HG02571 (cell line): ENCODE results near the gene SLC43A3.

ENCODE experiments used
- ATAC-seq: cut with Tn5 transposase; IDR thresholded peaks from one replicate; pipeline ENCODE4 v1.9.1; 2021; ENCODE audit warnings: mild to moderate bottlenecking, moderate library complexity; ENCODE audit not compliant: unreplicated experiment

The SLC43A3 gene

DNA sequence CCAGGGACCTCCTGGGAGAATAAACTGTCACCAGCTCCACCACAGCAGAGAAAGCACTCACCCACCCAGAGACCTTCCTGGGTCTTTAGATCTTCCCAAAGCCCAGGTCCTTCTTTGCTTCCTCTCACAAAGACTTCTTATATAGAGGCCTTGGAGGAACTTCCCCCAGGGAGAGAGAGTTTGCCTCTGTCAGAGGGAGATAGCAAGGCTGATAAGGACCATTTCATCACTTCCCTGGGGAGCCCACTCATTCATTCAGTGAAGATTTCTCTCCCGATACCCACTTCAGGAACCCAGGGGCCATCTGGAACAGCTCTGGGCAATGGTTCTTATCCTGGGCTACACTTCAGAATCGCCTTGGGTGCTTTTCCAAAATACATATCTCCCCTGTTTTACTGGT is 36.4 kb downstream of the SLC43A3 start, which contains the start of gene PRG2:
PRG2 (minus strand) TSS at position 116 of the 400 bp plus-strand sequence. CDS start 706 bp downstream, outside the sequence.
- no peak for ATAC-seq

- no peak for ATAC-seq
These were observed 39.5 kb downstream of the SLC43A3 start for GRCh38 chr11:57387289-57388030.

GRCh38 chr11:57386178-57386940 is 40.6 kb downstream of the SLC43A3 start:
- ATAC-seq: no peak

- ATAC-seq: no peak
These were observed 45.9 kb downstream of the SLC43A3 start, which contains the start of gene PRG3 for GRCh38 chr11:57380975-57381374. PRG3 (minus strand) TSS chr11:57381150; CDS start chr11:57380708, 442 bp downstream.

GRCh38 chr11:57379732-57380131 is 47.2 kb downstream of the SLC43A3 start:
- no peak for ATAC-seq

GRCh38 chr11:57378186-57378585 is 48.7 kb downstream of the SLC43A3 start:
- ATAC-seq: no peak

GRCh38 chr11:57377107-57377506 is 49.8 kb downstream of the SLC43A3 start:
- ATAC-seq: no peak

DNA sequence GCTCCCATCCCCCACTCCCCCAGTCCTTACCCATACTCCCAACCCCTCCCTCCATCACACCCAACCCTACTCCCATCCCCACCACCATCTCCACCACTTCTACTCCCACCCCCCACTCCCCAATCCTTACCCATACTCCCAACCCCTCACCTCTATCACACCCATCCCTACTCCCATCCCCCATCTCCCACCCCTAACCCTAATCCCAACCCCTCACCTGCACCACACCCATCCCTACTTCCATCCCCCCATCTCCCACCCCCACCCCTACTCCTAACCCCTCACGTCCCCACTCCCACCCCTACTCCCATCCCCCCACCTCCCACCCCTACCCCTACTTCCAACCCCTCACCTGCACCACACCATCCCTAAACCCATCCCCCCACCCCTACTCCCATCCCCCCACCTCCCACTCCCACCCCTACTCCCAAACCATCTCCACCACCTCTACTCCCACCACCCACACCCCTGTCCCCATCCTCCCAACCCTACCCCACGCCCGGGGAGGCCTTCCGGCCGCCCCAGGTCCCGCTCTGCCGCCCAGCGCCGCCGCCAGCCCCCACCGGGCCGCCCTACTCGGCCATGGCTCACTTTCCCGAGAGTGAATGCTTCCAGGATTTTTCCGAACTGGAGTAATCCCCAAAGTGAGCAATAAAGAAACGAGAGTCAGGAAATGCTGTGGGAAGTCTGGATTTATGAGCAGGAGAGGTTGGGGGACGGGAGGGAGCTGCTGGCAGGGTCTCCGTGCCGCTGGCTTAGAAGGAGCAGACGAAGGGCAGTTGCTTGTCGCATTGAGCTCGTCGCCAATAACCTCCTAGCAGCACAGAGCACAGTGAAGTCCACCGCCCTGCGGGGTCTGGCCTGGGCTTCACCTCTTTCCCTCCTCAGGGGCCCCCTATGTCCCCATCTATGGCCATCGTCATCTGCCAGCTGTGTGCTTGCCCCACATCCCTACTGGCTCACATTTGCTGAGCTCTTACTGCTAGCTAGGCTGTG is 50.5 kb downstream of the SLC43A3 start:
- ATAC-seq: no peak

- ATAC-seq: no peak
These were observed 51.4 kb downstream of the SLC43A3 start for GRCh38 chr11:57375490-57375889.

DNA sequence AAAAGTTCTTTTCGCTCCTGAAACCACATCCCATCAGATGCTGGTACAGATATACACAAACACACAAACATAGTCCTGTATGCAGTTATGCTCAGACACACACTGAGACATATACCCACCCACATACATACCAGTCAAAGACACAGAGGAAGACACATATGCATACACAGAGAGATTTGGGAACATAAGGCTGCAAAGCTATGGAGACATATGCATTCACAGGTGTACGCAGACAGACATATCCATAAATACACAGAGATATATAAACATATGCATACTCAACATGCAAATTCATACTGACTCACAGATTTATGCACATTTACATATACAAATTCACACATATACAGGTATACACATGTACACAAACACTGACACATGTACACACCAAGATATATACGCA is 52.0 kb downstream of the SLC43A3 start:
- no peak for ATAC-seq

- no peak for ATAC-seq
These were observed 53.8 kb downstream of the SLC43A3 start for GRCh38 chr11:57373146-57373545.

DNA sequence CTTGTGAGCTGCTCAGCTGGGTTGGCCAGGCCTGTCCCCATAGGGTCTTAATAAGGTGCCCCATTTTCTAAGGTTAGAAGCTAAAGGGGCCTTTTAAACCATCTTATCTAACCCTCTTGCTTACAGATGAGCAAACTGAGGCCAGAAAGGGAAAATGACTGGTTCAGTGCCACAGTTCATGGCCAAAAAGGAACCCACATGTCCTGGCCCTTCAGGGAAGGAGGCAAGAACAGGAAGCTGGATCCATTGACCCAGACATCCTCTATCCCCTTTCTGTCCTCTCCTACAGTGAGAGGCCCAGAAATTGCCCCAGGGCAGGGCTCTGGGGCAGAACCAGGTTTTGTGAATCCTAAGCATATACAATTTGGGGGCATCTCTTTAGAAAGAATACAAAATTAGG is 56.0 kb downstream of the SLC43A3 start:
- no peak for ATAC-seq

GRCh38 chr11:57370251-57370650 is 56.7 kb downstream of the SLC43A3 start:
- no peak for ATAC-seq

DNA sequence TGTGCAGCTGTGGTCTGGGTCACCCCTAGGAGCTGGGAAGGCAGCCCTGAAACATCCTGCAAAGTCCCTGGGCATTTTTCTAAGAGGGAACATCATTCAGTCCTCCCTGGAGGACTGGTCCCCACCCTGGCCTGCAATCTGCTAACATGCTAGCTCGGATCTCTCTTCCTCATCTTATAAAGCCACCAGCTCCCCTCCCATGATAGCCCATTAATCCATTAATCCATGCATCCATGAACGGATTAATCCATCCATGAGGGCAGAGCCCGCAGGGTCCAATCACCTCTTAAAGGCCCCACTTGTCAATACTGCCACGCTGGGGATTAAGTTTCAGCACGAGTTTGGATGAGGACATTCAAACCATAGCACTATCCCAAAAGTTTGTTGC is 58.1 kb downstream of the SLC43A3 start:
- ATAC-seq: no peak

DNA sequence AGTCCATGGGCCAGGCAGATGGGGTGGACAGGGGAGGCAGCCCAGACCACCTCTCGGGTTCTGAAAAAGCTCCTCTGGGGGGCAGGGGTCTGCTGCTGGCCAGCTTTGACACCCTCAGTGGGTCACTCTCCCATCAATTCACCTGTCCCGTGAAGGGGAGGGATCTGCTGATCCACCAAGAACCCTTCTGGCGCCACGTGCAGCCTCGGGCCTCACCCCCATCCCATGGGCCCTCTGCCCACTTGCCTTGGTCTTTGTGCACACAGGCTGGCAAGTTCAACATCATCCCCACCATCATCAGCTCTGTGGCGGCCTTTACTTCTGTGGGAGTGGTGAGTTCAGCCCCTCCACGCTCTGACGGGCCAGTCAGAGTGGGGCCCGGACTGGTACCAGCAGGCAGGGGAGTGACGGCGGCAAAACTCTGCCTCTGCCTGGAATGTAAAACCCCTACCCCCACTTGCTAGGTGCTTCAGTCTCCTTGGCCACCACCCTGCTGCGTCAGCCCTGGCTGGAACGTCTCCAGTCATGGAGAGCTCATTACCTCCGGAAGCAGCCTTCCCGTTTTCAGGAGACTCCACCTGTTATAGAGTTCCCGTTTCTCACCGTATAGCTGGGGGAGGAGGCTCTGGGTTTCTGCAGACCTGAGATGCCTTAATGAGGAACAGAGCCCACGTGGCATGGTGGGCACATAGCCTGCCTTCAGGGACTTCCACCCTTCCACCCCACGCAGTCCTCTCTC is 58.6 kb downstream of the SLC43A3 start:
- ATAC-seq: no peak

DNA sequence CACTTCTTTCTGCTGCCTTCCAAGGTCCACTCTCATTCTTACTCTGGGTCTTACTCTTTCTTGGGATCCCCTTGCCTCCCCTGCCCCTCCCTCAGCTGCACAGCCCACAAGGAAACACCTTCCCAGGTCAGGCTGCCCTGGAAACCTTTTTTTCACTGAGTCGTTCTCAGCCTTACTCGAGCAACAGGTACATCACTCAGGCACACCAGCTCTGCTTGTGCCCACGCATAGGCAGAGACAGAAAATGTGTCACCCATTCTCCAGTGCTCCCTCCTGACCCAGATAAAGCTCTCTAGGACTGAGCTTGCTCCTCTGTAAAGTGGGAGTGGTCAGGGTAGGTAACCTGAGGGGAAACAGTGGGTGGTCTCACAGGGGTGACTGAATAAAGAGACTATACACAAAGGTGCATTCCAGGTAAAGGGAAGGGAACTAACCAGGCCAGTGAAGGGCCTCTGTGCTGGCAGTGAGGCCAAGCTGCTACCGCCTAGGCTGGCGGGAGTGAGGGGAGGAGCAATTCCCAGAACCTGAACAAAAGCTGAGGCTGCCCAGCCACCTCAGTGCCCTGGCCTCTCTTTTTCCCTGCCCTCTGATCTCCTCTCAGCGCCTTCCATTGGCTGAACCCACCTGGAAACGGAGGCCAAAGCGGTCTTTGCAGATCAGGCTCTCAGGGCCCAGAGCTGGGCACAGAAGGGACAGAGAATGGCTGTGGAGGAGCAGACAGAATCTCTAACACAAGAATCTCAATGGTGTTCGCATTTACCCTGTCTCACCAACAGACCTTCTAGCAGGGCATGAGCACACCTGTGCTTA is 61.9 kb downstream of the SLC43A3 start:
- ATAC-seq: no peak

GRCh38 chr11:57363131-57364080 is 63.5 kb downstream of the SLC43A3 start:
- no peak for ATAC-seq

GRCh38 chr11:57361926-57362325 is 65.0 kb downstream of the SLC43A3 start:
- ATAC-seq: no peak
